ENCODE results near the gene N4BP2L2.

The N4BP2L2 gene

GRCh38 chr13:32497589-32497988, 41.0 kb downstream of the N4BP2L2 start:
- H3K27ac ChIP-seq (ENCODE audit: low read depth, low read length), result no peak overlapping the region

DNA sequence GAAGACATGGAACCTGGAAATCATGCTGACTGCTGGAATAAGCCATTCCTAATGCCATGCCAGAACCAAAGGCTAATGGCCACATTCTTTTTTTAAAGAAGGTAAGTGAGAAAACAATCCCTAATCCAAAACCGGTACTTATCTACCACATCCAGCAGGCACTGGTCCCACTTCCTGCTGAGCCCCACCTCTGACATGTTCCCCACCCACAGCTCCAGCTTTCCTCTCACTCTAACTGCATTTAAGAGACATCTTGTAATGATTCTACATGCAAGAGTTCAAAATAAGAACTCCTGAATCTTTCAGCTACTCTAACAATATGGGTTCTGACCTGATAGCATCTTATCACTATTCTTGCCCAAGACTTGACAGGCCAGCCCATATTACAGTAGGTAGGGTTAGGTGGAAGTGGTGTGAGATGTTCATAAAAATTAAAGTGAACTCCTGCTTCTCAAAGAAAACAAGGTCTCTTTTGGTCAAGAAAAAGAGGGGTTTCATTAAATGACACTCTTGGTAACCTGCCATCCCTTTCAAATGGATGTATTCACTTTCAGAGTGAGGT, 41.9 kb downstream of the N4BP2L2 start:
- no peak overlapping the region for H3K27ac ChIP-seq (ENCODE audit: low read depth, low read length)
- H3K36me3 ChIP-seq (ENCODE audit: control insufficient read depth, insufficient read depth, low read length), result no peaks in the 10 kb centered on the region
- H3K4me3 ChIP-seq (ENCODE audit: low read depth, low read length), result no peak overlapping the region
- no peaks in the 10 kb centered on the region for H3K9me3 ChIP-seq (ENCODE audit: control insufficient read depth, insufficient read depth, low read length)
- H3K27me3 ChIP-seq (ENCODE audit: control insufficient read depth, insufficient read depth, low read length), result no peaks in the 10 kb centered on the region
- no peaks in the 10 kb centered on the region for H3K4me1 ChIP-seq (ENCODE audit: control insufficient read depth, insufficient read depth, low read length)
- H3K9ac ChIP-seq (ENCODE audit: low read depth, low read length), result no peak overlapping the region

More at GRCh38 chr13:32497589-32497988, 41.0 kb downstream of the N4BP2L2 start:
- Histone ChIP-seq H3K4me3 (ENCODE audit: low read depth, low read length) (no peak overlapping the region), H3K4me1 (ENCODE audit: control insufficient read depth, insufficient read depth, low read length) (no peaks in the 10 kb centered on the region), H3K9ac (ENCODE audit: low read depth, low read length) (no peak overlapping the region), H3K27me3 (ENCODE audit: control insufficient read depth, insufficient read depth, low read length) (no peaks in the 10 kb centered on the region), H3K9me3 (ENCODE audit: control insufficient read depth, insufficient read depth, low read length) (no peaks in the 10 kb centered on the region), H3K36me3 (ENCODE audit: control insufficient read depth, insufficient read depth, low read length) (no peaks in the 10 kb centered on the region)

DNA sequence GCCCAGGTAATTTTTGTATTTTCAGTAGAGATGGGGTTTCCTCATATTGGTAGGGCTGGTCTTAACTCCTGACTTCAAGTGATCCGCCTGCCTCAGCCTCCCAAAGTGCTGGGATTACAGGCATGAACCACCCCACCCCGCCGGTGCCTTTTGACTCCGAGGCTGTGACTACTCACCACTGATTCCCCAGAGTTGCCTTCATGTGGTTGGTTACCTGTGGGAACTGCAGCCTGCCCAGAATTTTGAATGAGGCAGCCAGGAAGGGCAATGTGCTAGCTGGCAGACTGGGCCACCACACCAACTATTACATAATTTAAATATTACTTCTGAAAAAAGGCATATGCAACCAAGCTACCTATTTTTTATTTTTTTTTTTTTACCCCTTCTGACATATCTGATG, 42.8 kb downstream of the N4BP2L2 start:
- H3K4me1 ChIP-seq (ENCODE audit: control insufficient read depth, insufficient read depth, low read length), result no peaks in the 10 kb centered on the region
- H3K9me3 ChIP-seq (ENCODE audit: control insufficient read depth, insufficient read depth, low read length), result no peaks in the 10 kb centered on the region
- H3K27me3 ChIP-seq (ENCODE audit: control insufficient read depth, insufficient read depth, low read length), result no peaks in the 10 kb centered on the region
- no peak overlapping the region for H3K4me3 ChIP-seq (ENCODE audit: low read depth, low read length)
- no peak overlapping the region for H3K27ac ChIP-seq (ENCODE audit: low read depth, low read length)
- no peak overlapping the region for H3K9ac ChIP-seq (ENCODE audit: low read depth, low read length)
- H3K36me3 ChIP-seq (ENCODE audit: control insufficient read depth, insufficient read depth, low read length), result no peaks in the 10 kb centered on the region

DNA sequence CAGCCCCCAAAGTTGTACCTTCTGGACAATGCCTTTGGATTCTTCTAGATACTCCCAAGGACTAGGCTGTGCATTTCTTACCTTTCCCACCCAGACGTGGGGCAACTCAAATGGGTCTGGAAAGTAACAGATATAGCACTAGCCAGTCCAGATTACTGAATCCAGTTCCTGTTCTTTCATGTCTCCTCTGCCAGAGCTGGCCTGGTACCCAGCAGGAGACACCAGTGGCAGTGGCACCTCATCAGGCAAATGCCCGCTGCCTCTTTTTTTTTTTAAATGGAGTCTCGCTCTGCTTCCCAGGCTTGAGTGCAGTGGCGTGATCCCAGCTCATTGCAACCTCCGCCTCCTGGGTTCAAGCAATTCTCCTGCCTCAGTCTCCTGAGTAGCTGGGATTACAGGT, 43.2 kb downstream of the N4BP2L2 start:
- H3K4me3 ChIP-seq (ENCODE audit: low read depth, low read length), result no peak overlapping the region
- no peaks in the 10 kb centered on the region for H3K4me1 ChIP-seq (ENCODE audit: control insufficient read depth, insufficient read depth, low read length)
- H3K27ac ChIP-seq (ENCODE audit: low read depth, low read length), result no peak overlapping the region
- no peaks in the 10 kb centered on the region for H3K36me3 ChIP-seq (ENCODE audit: control insufficient read depth, insufficient read depth, low read length)
- no peaks in the 10 kb centered on the region for H3K9me3 ChIP-seq (ENCODE audit: control insufficient read depth, insufficient read depth, low read length)
- H3K9ac ChIP-seq (ENCODE audit: low read depth, low read length), result no peak overlapping the region
- H3K27me3 ChIP-seq (ENCODE audit: control insufficient read depth, insufficient read depth, low read length), result no peaks in the 10 kb centered on the region

DNA sequence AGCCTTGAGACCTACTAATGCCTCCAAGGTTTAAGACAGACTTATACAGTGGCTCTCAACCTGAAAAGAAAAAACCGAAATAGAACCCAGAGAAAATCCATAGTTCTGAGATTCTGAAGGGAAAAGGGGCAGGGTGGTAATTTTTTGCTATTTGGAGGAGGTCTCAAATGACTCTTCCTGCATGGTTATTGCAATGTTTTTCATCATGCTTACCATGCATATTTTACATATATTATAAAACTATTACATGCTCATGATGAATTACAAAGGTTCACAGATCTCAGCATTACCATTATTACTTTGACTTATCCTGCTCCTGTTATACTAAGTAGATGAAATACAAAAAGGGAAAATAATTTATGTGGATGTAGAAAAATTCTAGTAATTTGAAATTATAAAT, 47.6 kb downstream of the N4BP2L2 start:
- no peak overlapping the region for H3K9ac ChIP-seq (ENCODE audit: low read depth, low read length)
- no peaks in the 10 kb centered on the region for H3K27me3 ChIP-seq (ENCODE audit: control insufficient read depth, insufficient read depth, low read length)
- H3K27ac ChIP-seq (ENCODE audit: low read depth, low read length), result no peak overlapping the region
- H3K9me3 ChIP-seq (ENCODE audit: control insufficient read depth, insufficient read depth, low read length), result no peaks in the 10 kb centered on the region
- H3K4me3 ChIP-seq (ENCODE audit: low read depth, low read length), result no peak overlapping the region
- H3K4me1 ChIP-seq (ENCODE audit: control insufficient read depth, insufficient read depth, low read length), result no peaks in the 10 kb centered on the region
- H3K36me3 ChIP-seq (ENCODE audit: control insufficient read depth, insufficient read depth, low read length), result no peaks in the 10 kb centered on the region

DNA sequence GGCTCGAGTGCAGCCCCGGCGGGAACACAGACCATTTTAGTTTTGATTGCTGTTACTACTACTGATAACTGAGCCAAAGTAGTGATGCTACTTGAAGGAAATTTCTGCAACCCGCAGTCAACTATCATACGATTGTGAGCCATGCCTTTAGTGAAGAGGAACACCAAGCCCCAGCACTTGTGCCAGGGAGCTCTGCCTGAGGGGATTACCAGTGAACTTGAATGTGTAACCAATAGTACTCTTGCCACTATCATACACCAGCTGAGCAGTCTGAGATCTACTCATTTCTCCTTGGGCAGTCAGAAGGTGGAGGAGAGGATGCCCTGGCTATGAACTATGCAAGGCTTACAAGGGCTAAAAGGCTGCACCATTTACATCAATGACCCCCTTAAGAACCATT, 61.7 kb downstream of the N4BP2L2 start:
- no peak overlapping the region for H3K27ac ChIP-seq (ENCODE audit: low read depth, low read length)
- H3K27me3 ChIP-seq (ENCODE audit: control insufficient read depth, insufficient read depth, low read length), result no peaks in the 10 kb centered on the region
- H3K9ac ChIP-seq (ENCODE audit: low read depth, low read length), result no peak overlapping the region
- no peaks in the 10 kb centered on the region for H3K4me1 ChIP-seq (ENCODE audit: control insufficient read depth, insufficient read depth, low read length)
- no peak overlapping the region for H3K4me3 ChIP-seq (ENCODE audit: low read depth, low read length)
- H3K36me3 ChIP-seq (ENCODE audit: control insufficient read depth, insufficient read depth, low read length), result no peaks in the 10 kb centered on the region
- no peaks in the 10 kb centered on the region for H3K9me3 ChIP-seq (ENCODE audit: control insufficient read depth, insufficient read depth, low read length)

DNA sequence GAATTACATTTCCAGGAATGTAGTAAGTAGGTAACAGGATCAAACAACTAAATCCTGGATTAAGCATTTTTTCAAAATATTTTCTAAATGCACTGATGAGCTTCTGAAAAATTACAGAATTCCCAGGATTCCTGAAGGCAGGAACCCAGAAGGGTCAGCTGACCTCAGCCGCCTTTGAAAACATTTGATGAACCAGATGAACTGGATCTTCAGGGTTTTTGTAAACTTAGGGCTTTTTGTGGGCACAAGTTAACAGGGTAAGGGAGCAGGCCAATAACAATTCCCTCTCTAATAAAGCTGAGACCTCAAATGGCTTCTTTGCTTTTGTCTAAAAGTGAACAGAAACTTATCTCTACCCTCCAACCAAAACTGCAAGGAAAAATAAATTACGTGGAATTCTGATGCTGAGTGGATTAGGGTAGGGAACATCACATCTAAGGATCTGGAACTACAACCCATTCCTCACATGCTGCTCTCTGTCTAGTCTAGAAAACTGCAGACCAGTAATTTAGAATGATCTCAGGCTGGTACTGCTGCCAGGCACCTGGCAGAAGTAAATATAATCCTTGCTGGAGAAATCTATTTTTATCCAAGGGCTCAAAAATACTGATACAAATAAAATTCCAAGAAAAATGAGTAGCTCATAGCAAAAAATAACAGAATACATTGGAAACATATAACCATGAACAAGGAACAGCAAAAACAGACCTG, 62.4 kb downstream of the N4BP2L2 start:
- H3K4me3 ChIP-seq (ENCODE audit: low read depth, low read length), result no peak overlapping the region
- H3K27ac ChIP-seq (ENCODE audit: low read depth, low read length), result no peak overlapping the region
- no peaks in the 10 kb centered on the region for H3K4me1 ChIP-seq (ENCODE audit: control insufficient read depth, insufficient read depth, low read length)
- no peaks in the 10 kb centered on the region for H3K9me3 ChIP-seq (ENCODE audit: control insufficient read depth, insufficient read depth, low read length)
- H3K27me3 ChIP-seq (ENCODE audit: control insufficient read depth, insufficient read depth, low read length), result no peaks in the 10 kb centered on the region
- no peaks in the 10 kb centered on the region for H3K36me3 ChIP-seq (ENCODE audit: control insufficient read depth, insufficient read depth, low read length)
- H3K9ac ChIP-seq (ENCODE audit: low read depth, low read length), result no peak overlapping the region

GRCh38 chr13:32474999-32475792, 63.4 kb downstream of the N4BP2L2 start:
- H3K9me3 ChIP-seq (ENCODE audit: control insufficient read depth, insufficient read depth, low read length), result no peaks in the 10 kb centered on the region
- no peaks in the 10 kb centered on the region for H3K4me1 ChIP-seq (ENCODE audit: control insufficient read depth, insufficient read depth, low read length)
- no peak overlapping the region for H3K27ac ChIP-seq (ENCODE audit: low read depth, low read length)
- H3K9ac ChIP-seq (ENCODE audit: low read depth, low read length), result no peak overlapping the region
- H3K4me3 ChIP-seq (ENCODE audit: low read depth, low read length), result no peak overlapping the region
- no peaks in the 10 kb centered on the region for H3K27me3 ChIP-seq (ENCODE audit: control insufficient read depth, insufficient read depth, low read length)
- H3K36me3 ChIP-seq (ENCODE audit: control insufficient read depth, insufficient read depth, low read length), result no peaks in the 10 kb centered on the region

- no peaks in the 10 kb centered on the region for H3K9me3 ChIP-seq (ENCODE audit: control insufficient read depth, insufficient read depth, low read length)
- H3K4me1 ChIP-seq (ENCODE audit: control insufficient read depth, insufficient read depth, low read length), result no peaks in the 10 kb centered on the region
- H3K27ac ChIP-seq (ENCODE audit: low read depth, low read length), result no peak overlapping the region
- no peak overlapping the region for H3K9ac ChIP-seq (ENCODE audit: low read depth, low read length)
- H3K36me3 ChIP-seq (ENCODE audit: control insufficient read depth, insufficient read depth, low read length), result no peaks in the 10 kb centered on the region
- no peaks in the 10 kb centered on the region for H3K27me3 ChIP-seq (ENCODE audit: control insufficient read depth, insufficient read depth, low read length)
- no peak overlapping the region for H3K4me3 ChIP-seq (ENCODE audit: low read depth, low read length)
Observed at GRCh38 chr13:32473650-32474049, 64.9 kb downstream of the N4BP2L2 start.

- Histone ChIP-seq H3K9me3 (ENCODE audit: control insufficient read depth, insufficient read depth, low read length) (no peaks in the 10 kb centered on the region), H3K27me3 (ENCODE audit: control insufficient read depth, insufficient read depth, low read length) (no peaks in the 10 kb centered on the region), H3K4me3 (ENCODE audit: low read depth, low read length) (no peak overlapping the region), H3K4me1 (ENCODE audit: control insufficient read depth, insufficient read depth, low read length) (no peaks in the 10 kb centered on the region), H3K36me3 (ENCODE audit: control insufficient read depth, insufficient read depth, low read length) (no peaks in the 10 kb centered on the region), H3K9ac (ENCODE audit: low read depth, low read length) (no peak overlapping the region), H3K27ac (ENCODE audit: low read depth, low read length) (no peak overlapping the region)
Observed at GRCh38 chr13:32472194-32472621, 66.4 kb downstream of the N4BP2L2 start.

Data from HUES48 (cell line).